HCT116 (cell line): ENCODE measurements around the gene HACE1. TPM values are rescaled to one million over a fixed set of nuclear protein-coding genes. Genes with fewer than 3 reads are reported as not detected.
A peak's percentile ranks its signal among the peaks of the same experiment; 100 is the strongest.

ENCODE experiments used
- ATAC-seq: fragments of 200-7000 bp; cut with Tn5 transposase; 2 replicates; pipeline ENCODE4 v1.9.1; 2020; ENCODE audit warnings: mild to moderate bottlenecking, moderate library complexity
- BruUV-seq: library from RNA; stranded (reverse); fragments of 400-500 nt; replicated peaks from 2 replicates; lab custom pipeline; 2021; lab: Mats Ljungman, UMichigan
- CTCF ChIA-PET: fragments of 300-600 bp; sonication (Branson Sonifier 250); formaldehyde crosslinking; loops from one replicate; lab custom pipeline; 2021; ENCODE audit warnings: antibody characterized with exemption; lab: Charles Lee
- POLR2A ChIA-PET: fragments of 300-600, 350-600 bp; sonication (Branson Sonifier 250); formaldehyde crosslinking; loops from one replicate; lab custom pipeline; 2021; ENCODE audit warnings: antibody characterized with exemption; lab: Charles Lee
- RAD21 ChIA-PET, 2 experiments: fragments of 300-600 bp; sonication (Branson Sonifier 250); formaldehyde crosslinking; loops; one replicate each; lab custom pipeline; 2023; ENCODE audit warnings: low total read pairs in 2 of 2; ENCODE audit not compliant: uncharacterized antibody in 2 of 2, unreplicated experiment in 2 of 2, low non-redundant PET in 1 of 2; lab: Charles Lee
- DNase-seq: peaks from one replicate; pipeline ENCODE4 v3.0.0-alpha.2; 2010; ENCODE audit warnings: low read depth, low spot score
- H2AFZ ChIP-seq: fragments of 200-600 bp; shearing (Covaris generic), sonication (generic); 2 replicates; pipeline ENCODE4 v1.6.1; 2017; ENCODE audit warnings: low read depth, mixed run types, mixed read lengths, antibody characterized with exemption, low read length; ENCODE audit not compliant: poor library complexity, severe bottlenecking
- H3K27ac ChIP-seq: 2 replicates; pipeline ENCODE4 v1.5.1; 2012; ENCODE audit warnings: low read depth, low read length
- H3K27me3 ChIP-seq: fragments of 200-600 bp; sonication (generic); 2 replicates; pipeline ENCODE4 v1.6.1; 2016; ENCODE audit warnings: mixed run types, low read length, mixed read lengths; ENCODE audit not compliant: insufficient read depth
- H3K36me3 ChIP-seq, 2 experiments: fragments of 200-500 bp in 1 of 2; fragments of 200-600 bp in 1 of 2; sonication (Bioruptor generic) in 1 of 2; sonication (generic) in 1 of 2; 2 replicates each; pipeline versions ENCODE4 v1.5.1 to v1.6.1; 2014 to 2016; ENCODE audit warnings: low read length in 2 of 2, inconsistent platforms in 1 of 2, mixed read lengths in 1 of 2, mixed run types in 1 of 2; ENCODE audit not compliant: insufficient read depth in 2 of 2, control insufficient read depth in 1 of 2
- H3K4me1 ChIP-seq, 2 experiments: fragments of 200-600 bp in 1 of 2; sonication (generic) in 1 of 2; 2 replicates each; pipeline versions ENCODE4 v1.5.1 to v1.6.1; 2012 to 2017; ENCODE audit warnings: low read length in 2 of 2, inconsistent platforms in 1 of 2, mild to moderate bottlenecking in 1 of 2, mixed read lengths in 1 of 2, mixed run types in 1 of 2, moderate library complexity in 1 of 2; ENCODE audit not compliant: insufficient read depth in 2 of 2, control insufficient read depth in 1 of 2
- H3K4me2 ChIP-seq: fragments of 200-600 bp; sonication (generic); 2 replicates; pipeline ENCODE4 v1.6.1; 2017; ENCODE audit warnings: mixed run types, low read length, mixed read lengths
- H3K4me3 ChIP-seq, 2 experiments: fragments of 200-600 bp in 1 of 2; sonication (generic) in 1 of 2; replicated peaks in 1 of 2; 2 replicates each; pipeline ENCODE4 v1.5.1; 2011 to 2016; ENCODE audit warnings: low read length in 2 of 2, control low read depth in 1 of 2, low read depth in 1 of 2, mild to moderate bottlenecking in 1 of 2, mixed read lengths in 1 of 2, mixed run types in 1 of 2
- H3K79me2 ChIP-seq: fragments of 200-600 bp; sonication (generic); 2 replicates; pipeline ENCODE4 v1.6.1; 2017; ENCODE audit warnings: mild to moderate bottlenecking, mixed run types, low read length, moderate library complexity, mixed read lengths; ENCODE audit not compliant: insufficient read depth
- H3K9ac ChIP-seq: fragments of 200-600 bp; sonication (generic); 2 replicates; pipeline ENCODE4 v1.6.1; 2016; ENCODE audit warnings: low read length, mixed read lengths
- H3K9me2 ChIP-seq: fragments of 200-600 bp; sonication (generic), shearing (Covaris generic); 2 replicates; pipeline ENCODE4 v1.6.1; 2017; ENCODE audit warnings: mixed run types, mild to moderate bottlenecking, moderate library complexity; ENCODE audit not compliant: insufficient read depth
- H3K9me3 ChIP-seq, 2 experiments: fragments of 200-500 bp in 1 of 2; fragments of 200-600 bp in 1 of 2; sonication (Bioruptor generic) in 1 of 2; sonication (generic) in 1 of 2; 2 replicates each; pipeline ENCODE4 v1.6.1; 2014 to 2017; ENCODE audit warnings: low read length in 2 of 2, mixed read lengths in 2 of 2, inconsistent platforms in 1 of 2, low read depth in 1 of 2, mild to moderate bottlenecking in 1 of 2, mixed run types in 1 of 2, moderate library complexity in 1 of 2; ENCODE audit not compliant: control insufficient read depth in 1 of 2, insufficient read depth in 1 of 2
- H4K20me1 ChIP-seq: fragments of 200-600 bp; sonication (generic), shearing (Covaris generic); 2 replicates; pipeline ENCODE4 v1.6.1; 2017; ENCODE audit warnings: mixed run types, mild to moderate bottlenecking, moderate library complexity; ENCODE audit not compliant: insufficient read depth
- CEBPB ChIP-seq: IDR thresholded peaks from 2 replicates; pipeline ENCODE4 v1.6.1; 2012; ENCODE audit warnings: low read depth
- EGR1 ChIP-seq: IDR thresholded peaks from 2 replicates; pipeline ENCODE4 v1.6.1; 2012; ENCODE audit warnings: low read depth
- EZH2phosphoT487 ChIP-seq: fragments of 200-600 bp; IDR thresholded peaks from 2 replicates; pipeline ENCODE4 v1.6.1; 2018; ENCODE audit warnings: antibody characterized with exemption, borderline replicate concordance
- FOSL1 ChIP-seq: IDR thresholded peaks from 2 replicates; pipeline ENCODE4 v1.6.1; 2012; ENCODE audit warnings: low read depth
- POLR2A ChIP-seq: IDR thresholded peaks from 2 replicates; pipeline ENCODE4 v1.7.0; 2011; ENCODE audit warnings: borderline replicate concordance; ENCODE audit not compliant: insufficient read depth, insufficient read length; ENCODE audit errors: extremely low read depth
- RAD21 ChIP-seq: IDR thresholded peaks from 2 replicates; pipeline ENCODE4 v1.6.1; 2012; ENCODE audit warnings: low read depth, mild to moderate bottlenecking
- SIN3A ChIP-seq: IDR thresholded peaks from 2 replicates; pipeline ENCODE4 v1.6.1; 2012; ENCODE audit warnings: low read depth
- SRF ChIP-seq: IDR thresholded peaks from 2 replicates; pipeline ENCODE4 v1.6.1; 2012; ENCODE audit warnings: low read depth
- ZNF274 ChIP-seq: fragments of 200-500 bp; sonication (Bioruptor generic); IDR thresholded peaks from 2 replicates; pipeline ENCODE4 v1.6.1; 2014; ENCODE audit warnings: mild to moderate bottlenecking, low read depth, low read length, inconsistent platforms
- intact Hi-C: fragments of 100-400 bp; cut with micrococcal nuclease; formaldehyde crosslinking; loops from 2 replicates; pipeline ENCODE4 v1.10.0; 2022
- total RNA-seq: library from RNA; stranded (reverse); gene quantifications from one replicate; pipeline ENCODE4 v1.2.1, GENCODE V29; 2021; ENCODE audit not compliant: unreplicated experiment
- TF ChIP-seq, protein P1 (sequence below), 3 experiments: fragments of 200-600 bp in 1 of 3; sonication (generic) in 1 of 3; IDR thresholded peaks in 2 of 3; conservative IDR thresholded peaks in 1 of 3; 2 replicates each; pipeline ENCODE4 v1.5.1; 2012 to 2017; ENCODE audit warnings: low read depth in 2 of 3, low read length in 2 of 3, antibody characterized with exemption in 1 of 3, borderline replicate concordance in 1 of 3, control low read depth in 1 of 3, mild to moderate bottlenecking in 1 of 3, mixed read lengths in 1 of 3, mixed run types in 1 of 3, moderate library complexity in 1 of 3; ENCODE audit not compliant: insufficient read depth in 1 of 3
- TF ChIP-seq, protein P2 (sequence below): IDR thresholded peaks from 2 replicates; pipeline ENCODE4 v1.6.1; 2012
- TF ChIP-seq, protein P3 (sequence below): IDR thresholded peaks from 2 replicates; pipeline ENCODE4 v1.6.1; 2011; ENCODE audit warnings: mild to moderate bottlenecking, low read length, moderate library complexity; ENCODE audit not compliant: insufficient replicate concordance; ENCODE audit errors: extremely low read depth

The HACE1 gene
- total RNA-seq, 1 experiment from 2014 or later = 10.9 TPM

DNA sequence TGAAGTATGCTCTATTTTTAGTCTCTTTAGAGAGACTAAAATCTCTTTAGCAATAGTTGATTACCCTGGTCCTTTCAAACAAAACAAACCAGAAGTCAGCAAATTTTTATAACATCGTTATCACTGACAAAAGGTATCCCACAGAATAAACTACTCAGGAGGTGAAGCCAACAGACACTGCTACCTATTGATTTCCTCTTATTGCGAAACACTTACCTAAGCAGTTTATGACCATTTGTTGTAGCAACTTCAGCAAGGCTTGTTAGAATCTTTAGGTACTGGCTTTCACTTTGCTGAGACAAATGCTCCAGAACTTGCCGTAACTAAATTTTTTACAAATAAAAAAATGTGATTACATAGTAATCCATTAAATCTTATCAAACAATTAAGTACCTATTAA is 64.4 kb downstream of the HACE1 start:
- DNase-seq = no peak
- H3K4me3 ChIP-seq = no peak overlapping the region
- intact Hi-C loops = no loop called here
- no TSS peak for BruUV-seq
- no peaks in the 10 kb centered on the region for H3K9me3 ChIP-seq
- H2AFZ ChIP-seq = no peak overlapping the region
- ChIA-PET CTCF (no interaction called here), RAD21 (no interaction called here), POLR2A (no interaction called here)
- H3K27me3 ChIP-seq = no peaks in the 10 kb centered on the region
- no peak overlapping the region for H3K9ac ChIP-seq
- H3K27ac ChIP-seq = no peak overlapping the region
- H3K36me3 ChIP-seq = no peaks in the 10 kb centered on the region
- H3K79me2 ChIP-seq = no peaks in the 10 kb centered on the region
- no peaks in the 10 kb centered on the region for H4K20me1 ChIP-seq
- H3K4me2 ChIP-seq = no peak overlapping the region
- ATAC-seq = no peak
- H3K4me1 ChIP-seq = no peaks in the 10 kb centered on the region
- TF ChIP-seq, protein P1, sequence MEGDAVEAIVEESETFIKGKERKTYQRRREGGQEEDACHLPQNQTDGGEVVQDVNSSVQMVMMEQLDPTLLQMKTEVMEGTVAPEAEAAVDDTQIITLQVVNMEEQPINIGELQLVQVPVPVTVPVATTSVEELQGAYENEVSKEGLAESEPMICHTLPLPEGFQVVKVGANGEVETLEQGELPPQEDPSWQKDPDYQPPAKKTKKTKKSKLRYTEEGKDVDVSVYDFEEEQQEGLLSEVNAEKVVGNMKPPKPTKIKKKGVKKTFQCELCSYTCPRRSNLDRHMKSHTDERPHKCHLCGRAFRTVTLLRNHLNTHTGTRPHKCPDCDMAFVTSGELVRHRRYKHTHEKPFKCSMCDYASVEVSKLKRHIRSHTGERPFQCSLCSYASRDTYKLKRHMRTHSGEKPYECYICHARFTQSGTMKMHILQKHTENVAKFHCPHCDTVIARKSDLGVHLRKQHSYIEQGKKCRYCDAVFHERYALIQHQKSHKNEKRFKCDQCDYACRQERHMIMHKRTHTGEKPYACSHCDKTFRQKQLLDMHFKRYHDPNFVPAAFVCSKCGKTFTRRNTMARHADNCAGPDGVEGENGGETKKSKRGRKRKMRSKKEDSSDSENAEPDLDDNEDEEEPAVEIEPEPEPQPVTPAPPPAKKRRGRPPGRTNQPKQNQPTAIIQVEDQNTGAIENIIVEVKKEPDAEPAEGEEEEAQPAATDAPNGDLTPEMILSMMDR (IDR thresholded peaks at IDR 0.05 in 2 of 3, conservative IDR thresholded peaks at IDR 0.05 in 1 of 3; ENCODE audit: borderline replicate concordance in 1 of 3, insufficient read depth in 1 of 3, low read depth in 2 of 3, low read length in 2 of 3) = no peak
- TF ChIP-seq, protein P2, sequence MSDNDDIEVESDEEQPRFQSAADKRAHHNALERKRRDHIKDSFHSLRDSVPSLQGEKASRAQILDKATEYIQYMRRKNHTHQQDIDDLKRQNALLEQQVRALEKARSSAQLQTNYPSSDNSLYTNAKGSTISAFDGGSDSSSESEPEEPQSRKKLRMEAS = no peak
- TF ChIP-seq CEBPB (peak; percentile 66), FOSL1 (no peak), SIN3A (no peak)
- H3K9me2 ChIP-seq = no peaks in the 10 kb centered on the region

DNA sequence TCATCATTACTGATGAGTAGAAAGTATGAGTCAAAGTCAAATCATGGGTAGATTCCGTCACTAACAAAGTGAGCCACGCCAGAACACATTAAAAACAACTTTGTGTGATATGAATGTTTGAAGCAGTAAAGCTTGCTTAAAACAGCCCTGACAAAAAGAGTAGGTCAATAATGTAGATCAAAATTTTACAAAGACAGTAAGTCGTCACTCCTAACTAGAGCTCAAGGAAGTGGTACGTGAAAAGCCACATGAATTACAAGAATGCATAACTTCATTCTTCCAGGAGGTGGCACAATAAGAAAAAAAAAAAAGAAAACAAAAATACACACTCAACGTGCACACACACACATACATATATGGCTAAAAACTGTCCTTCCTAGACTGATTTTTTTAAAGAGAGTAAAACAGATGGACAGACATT is 69.9 kb downstream of the HACE1 start:
- peak overlapping the region; percentile 42 for H3K4me2 ChIP-seq
- intact Hi-C loops = loop anchor here (1.0 kb wide), 1 partner anchor 289 kb away; no protein-coding TSS in a partner anchor
- no TSS peak for BruUV-seq

More for the DNA sequence above, 69.9 kb downstream of the HACE1 start:
- Histone ChIP-seq H3K9me3 (no peaks in the 10 kb centered on the region), H2AFZ (peak overlapping the region; percentile 0), H3K27ac (no peak overlapping the region), H3K4me1 (peaks cover 8% of the 10 kb centered on the region in 2 experiments; a peak in 3 of 4 replicates), H4K20me1 (no peaks in the 10 kb centered on the region), H3K36me3 (no peaks in the 10 kb centered on the region), H3K79me2 (no peaks in the 10 kb centered on the region), H3K9ac (no peak overlapping the region), H3K27me3 (no peaks in the 10 kb centered on the region), H3K4me3 (no peak overlapping the region), H3K9me2 (no peaks in the 10 kb centered on the region)
- ChIA-PET RAD21 (interaction anchor here (0.6 to 1.3 kb wide), 3 partner anchors 61 to 288 kb away, joined by 3 to 6 read pairs (median 6); no protein-coding TSS in a partner anchor), POLR2A (no interaction called here), CTCF (interaction anchor here (0.7 to 3.1 kb wide), 5 partner anchors 9 to 289 kb away, joined by 3 to 67 read pairs (median 5); no protein-coding TSS in a partner anchor)
- peak; percentile 81 for ATAC-seq
- TF ChIP-seq SRF (0 out of 2 replicates have a peak, but pooled peaks have one; percentile 45), EGR1 (no peak), ZNF274 (no peak), EZH2phosphoT487 (no peak), RAD21 (peak; percentile 57), POLR2A (no peak)
- TF ChIP-seq, protein P1 (IDR thresholded peaks at IDR 0.05 in 2 of 3, conservative IDR thresholded peaks at IDR 0.05 in 1 of 3; ENCODE audit: borderline replicate concordance in 1 of 3, insufficient read depth in 1 of 3, low read depth in 2 of 3, low read length in 2 of 3) = peak; percentile 26 to 49 (median 33); a peak in 4 of 6 replicates
- TF ChIP-seq, protein P3, sequence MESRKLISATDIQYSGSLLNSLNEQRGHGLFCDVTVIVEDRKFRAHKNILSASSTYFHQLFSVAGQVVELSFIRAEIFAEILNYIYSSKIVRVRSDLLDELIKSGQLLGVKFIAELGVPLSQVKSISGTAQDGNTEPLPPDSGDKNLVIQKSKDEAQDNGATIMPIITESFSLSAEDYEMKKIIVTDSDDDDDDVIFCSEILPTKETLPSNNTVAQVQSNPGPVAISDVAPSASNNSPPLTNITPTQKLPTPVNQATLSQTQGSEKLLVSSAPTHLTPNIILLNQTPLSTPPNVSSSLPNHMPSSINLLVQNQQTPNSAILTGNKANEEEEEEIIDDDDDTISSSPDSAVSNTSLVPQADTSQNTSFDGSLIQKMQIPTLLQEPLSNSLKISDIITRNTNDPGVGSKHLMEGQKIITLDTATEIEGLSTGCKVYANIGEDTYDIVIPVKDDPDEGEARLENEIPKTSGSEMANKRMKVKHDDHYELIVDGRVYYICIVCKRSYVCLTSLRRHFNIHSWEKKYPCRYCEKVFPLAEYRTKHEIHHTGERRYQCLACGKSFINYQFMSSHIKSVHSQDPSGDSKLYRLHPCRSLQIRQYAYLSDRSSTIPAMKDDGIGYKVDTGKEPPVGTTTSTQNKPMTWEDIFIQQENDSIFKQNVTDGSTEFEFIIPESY = no peak
- DNase-seq = peak; percentile 50
